ENCODE results near the gene GCNA. TPM values are rescaled to one million over a fixed set of nuclear protein-coding genes. Genes with fewer than 3 reads are reported as not detected.

GCNA gene
- total and polyA plus RNA-seq, 2 experiments from 2014 or later: 0.38 to 5.2 TPM

DNA sequence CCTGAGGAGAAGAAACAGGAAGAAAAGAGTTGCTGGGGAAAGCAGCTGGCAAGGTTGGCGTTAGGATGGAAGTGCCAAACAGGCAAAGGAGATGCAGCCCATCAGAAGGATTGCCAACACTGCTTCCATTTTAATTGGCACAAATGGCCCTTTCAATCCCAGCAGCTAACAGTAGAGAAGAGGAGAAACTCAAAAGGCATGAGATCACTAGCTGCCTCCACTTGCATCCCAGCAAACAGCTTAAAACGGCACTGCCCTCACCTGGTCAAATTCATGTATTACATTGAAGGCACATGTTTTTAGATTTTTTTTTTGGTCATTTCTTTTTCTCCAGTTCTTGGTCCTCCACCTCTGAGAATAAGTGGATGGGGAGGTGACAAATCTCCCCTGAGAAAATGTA lies 74.2 kb downstream of the GCNA start:
- H3K9me3 ChIP-seq (ENCODE audit: low read depth): no peaks in the 10 kb centered on the region
- H3K36me3 ChIP-seq: no peaks in the 10 kb centered on the region
- no peaks in the 10 kb centered on the region for H3K4me1 ChIP-seq (ENCODE audit: low read depth)
- peak; percentile 55 to 65 for DNase-seq (ENCODE audit: low read depth in 1 of 2, low spot score in 1 of 2)
- no peaks in the 10 kb centered on the region for H3K27me3 ChIP-seq
- H3K4me3 ChIP-seq: no peak overlapping the region
- TF ChIP-seq, protein P1, sequence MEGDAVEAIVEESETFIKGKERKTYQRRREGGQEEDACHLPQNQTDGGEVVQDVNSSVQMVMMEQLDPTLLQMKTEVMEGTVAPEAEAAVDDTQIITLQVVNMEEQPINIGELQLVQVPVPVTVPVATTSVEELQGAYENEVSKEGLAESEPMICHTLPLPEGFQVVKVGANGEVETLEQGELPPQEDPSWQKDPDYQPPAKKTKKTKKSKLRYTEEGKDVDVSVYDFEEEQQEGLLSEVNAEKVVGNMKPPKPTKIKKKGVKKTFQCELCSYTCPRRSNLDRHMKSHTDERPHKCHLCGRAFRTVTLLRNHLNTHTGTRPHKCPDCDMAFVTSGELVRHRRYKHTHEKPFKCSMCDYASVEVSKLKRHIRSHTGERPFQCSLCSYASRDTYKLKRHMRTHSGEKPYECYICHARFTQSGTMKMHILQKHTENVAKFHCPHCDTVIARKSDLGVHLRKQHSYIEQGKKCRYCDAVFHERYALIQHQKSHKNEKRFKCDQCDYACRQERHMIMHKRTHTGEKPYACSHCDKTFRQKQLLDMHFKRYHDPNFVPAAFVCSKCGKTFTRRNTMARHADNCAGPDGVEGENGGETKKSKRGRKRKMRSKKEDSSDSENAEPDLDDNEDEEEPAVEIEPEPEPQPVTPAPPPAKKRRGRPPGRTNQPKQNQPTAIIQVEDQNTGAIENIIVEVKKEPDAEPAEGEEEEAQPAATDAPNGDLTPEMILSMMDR (IDR thresholded peaks at IDR 0.05; ENCODE audit: low read depth, low read length): peak; percentile 53
- H3K27ac ChIP-seq: no peak overlapping the region

DNA sequence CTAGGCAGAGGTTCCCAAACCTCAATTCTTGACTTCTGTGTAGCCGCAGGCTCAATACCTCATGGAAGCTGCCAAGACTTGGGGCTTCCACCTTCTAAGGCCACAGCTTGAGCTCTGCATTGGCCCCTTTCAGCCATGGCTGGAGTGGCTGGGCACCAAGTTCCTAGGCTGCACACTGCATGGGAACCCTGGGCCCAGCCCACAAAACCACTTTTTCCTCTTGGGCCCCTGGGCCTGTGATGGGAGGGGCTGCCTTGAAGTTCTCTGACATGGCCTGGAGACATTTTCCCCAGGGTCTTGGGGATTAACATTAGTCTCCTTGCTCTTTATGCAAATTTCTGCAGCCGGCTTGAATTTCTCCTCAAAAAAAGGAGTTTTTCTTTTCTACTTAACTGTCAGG lies 75.1 kb downstream of the GCNA start:
- no peak for DNase-seq (ENCODE audit: low read depth in 1 of 2, low spot score in 1 of 2)
- no peaks in the 10 kb centered on the region for H3K27me3 ChIP-seq
- TF ChIP-seq, protein P1 (IDR thresholded peaks at IDR 0.05; ENCODE audit: low read depth, low read length): no peak

DNA sequence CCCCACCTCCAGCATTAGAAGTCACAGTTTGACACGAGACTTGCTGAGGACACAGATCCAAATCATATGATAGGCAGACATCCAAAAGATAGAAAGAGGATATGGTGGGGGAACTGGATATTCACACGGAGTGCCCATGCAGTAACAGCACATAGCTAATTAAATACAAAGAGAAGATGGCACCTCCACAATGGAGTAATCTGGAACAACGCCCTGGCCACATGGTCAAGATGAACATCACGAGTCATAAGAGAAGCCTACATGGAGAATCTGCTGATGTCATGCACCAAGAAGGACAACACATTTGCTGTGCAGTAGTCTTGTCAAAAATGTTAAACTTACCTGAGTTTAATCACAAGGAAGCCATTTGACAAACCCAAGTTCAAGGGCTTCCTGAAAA lies 79.0 kb downstream of the GCNA start:
- no peak overlapping the region for H3K27ac ChIP-seq
- H3K36me3 ChIP-seq: no peaks in the 10 kb centered on the region
- H3K27me3 ChIP-seq: no peaks in the 10 kb centered on the region
- DNase-seq (ENCODE audit: low read depth in 1 of 2, low spot score in 1 of 2): no peak
- TF ChIP-seq, protein P1 (IDR thresholded peaks at IDR 0.05; ENCODE audit: low read depth, low read length): no peak
- H3K4me1 ChIP-seq (ENCODE audit: low read depth): no peaks in the 10 kb centered on the region
- no peaks in the 10 kb centered on the region for H3K9me3 ChIP-seq (ENCODE audit: low read depth)
- no peak overlapping the region for H3K4me3 ChIP-seq

More for the DNA sequence above, 75.1 kb downstream of the GCNA start:
- no peaks in the 10 kb centered on the region for H3K36me3 ChIP-seq
- H3K4me1 ChIP-seq (ENCODE audit: low read depth): no peaks in the 10 kb centered on the region
- H3K27ac ChIP-seq: no peak overlapping the region
- no peak overlapping the region for H3K4me3 ChIP-seq
- no peaks in the 10 kb centered on the region for H3K9me3 ChIP-seq (ENCODE audit: low read depth)

DNA sequence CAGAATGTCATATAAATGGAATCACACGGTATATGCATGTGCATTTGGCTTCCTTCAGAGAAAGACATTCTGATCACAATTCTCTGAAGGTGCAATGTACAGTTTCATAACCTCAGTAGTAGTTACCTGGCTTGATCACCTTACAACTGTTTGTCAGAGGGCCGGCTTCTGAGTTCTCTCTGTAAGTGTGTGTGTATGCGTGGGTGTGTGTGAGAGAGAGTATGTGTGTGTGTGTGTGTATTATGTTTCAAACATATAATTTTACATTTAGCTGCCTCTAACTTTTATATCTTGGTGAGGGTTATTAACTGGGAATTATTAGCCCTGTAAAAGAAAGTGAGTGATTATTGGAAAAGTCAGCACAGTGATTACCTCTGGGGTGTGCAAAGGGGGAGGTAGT lies 81.1 kb downstream of the GCNA start:
- no peaks in the 10 kb centered on the region for H3K4me1 ChIP-seq (ENCODE audit: low read depth)
- TF ChIP-seq, protein P1 (IDR thresholded peaks at IDR 0.05; ENCODE audit: low read depth, low read length): no peak
- H3K27me3 ChIP-seq: no peaks in the 10 kb centered on the region
- no peak overlapping the region for H3K4me3 ChIP-seq
- H3K9me3 ChIP-seq (ENCODE audit: low read depth): no peaks in the 10 kb centered on the region
- H3K36me3 ChIP-seq: no peaks in the 10 kb centered on the region
- no peak for DNase-seq (ENCODE audit: low read depth in 1 of 2, low spot score in 1 of 2)
- no peak overlapping the region for H3K27ac ChIP-seq

DNA sequence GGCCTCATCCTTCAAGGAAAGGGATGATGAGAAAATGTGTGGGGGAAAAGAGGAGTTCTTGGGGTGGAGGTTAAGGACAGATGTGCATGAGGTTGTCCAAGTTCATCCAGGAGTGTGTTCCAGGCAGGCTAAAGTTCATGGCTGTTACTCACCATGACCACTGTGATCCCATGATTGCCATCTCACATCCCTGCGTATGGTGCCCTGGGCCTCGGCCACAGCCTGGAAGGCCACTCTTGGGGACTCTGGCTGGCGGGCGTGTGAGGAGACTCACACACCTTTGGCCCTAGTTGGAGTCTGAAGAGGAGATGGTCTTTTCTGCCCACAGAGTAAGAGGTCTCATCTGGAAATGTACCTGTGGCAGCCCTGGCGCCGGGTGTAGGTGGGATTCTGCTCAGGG lies 81.7 kb downstream of the GCNA start:
- no peak for DNase-seq (ENCODE audit: low read depth in 1 of 2, low spot score in 1 of 2)
- H3K9me3 ChIP-seq (ENCODE audit: low read depth): no peaks in the 10 kb centered on the region
- H3K36me3 ChIP-seq: no peaks in the 10 kb centered on the region
- H3K4me3 ChIP-seq: no peak overlapping the region
- TF ChIP-seq, protein P1 (IDR thresholded peaks at IDR 0.05; ENCODE audit: low read depth, low read length): no peak
- no peak overlapping the region for H3K27ac ChIP-seq
- H3K27me3 ChIP-seq: no peaks in the 10 kb centered on the region
- H3K4me1 ChIP-seq (ENCODE audit: low read depth): no peaks in the 10 kb centered on the region
